ENCODE data around the gene RPS6KL1. TPM values are rescaled to one million over a fixed set of nuclear protein-coding genes. Genes with fewer than 3 reads are reported as not detected.

The RPS6KL1 gene
- total RNA-seq, 4 donors from 2014 or later: 4.2 to 12.7 (median 6.7) TPM

DNA sequence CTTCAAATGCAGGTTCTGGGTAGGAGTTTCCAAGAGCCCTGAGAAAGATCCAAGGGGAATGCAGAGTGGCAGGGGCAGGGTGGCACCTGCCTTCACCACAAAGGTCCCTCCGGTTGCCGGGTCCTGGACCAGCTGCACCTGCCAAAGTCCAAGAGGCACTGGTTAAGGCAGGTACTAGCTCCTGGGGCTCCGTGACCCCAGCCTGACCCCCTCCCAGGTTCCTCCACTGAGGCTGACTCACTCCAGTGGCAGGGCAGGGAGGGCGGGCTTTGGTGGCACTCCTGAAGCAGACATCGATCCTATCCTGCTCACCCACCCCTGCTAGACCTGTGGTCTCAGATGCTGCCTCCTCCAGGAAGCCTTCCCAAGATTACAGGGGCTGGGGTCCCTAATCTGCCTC lies 11.4 kb downstream of the RPS6KL1 start:
- Histone ChIP-seq H3K4me3 (no peak overlapping the region), H3K9me3 (no peaks in the 10 kb centered on the region), H3K27me3 (no peaks in the 10 kb centered on the region), H3K27ac (no peak overlapping the region), H3K4me1 (peaks cover 0 to 25% (median 3%) of the 10 kb centered on the region in 4 donors), H3K36me3 (no peaks in the 10 kb centered on the region)
- TF ChIP-seq POLR2A (IDR thresholded peaks at IDR 0.05): no peak
- no peak for DNase-seq

DNA sequence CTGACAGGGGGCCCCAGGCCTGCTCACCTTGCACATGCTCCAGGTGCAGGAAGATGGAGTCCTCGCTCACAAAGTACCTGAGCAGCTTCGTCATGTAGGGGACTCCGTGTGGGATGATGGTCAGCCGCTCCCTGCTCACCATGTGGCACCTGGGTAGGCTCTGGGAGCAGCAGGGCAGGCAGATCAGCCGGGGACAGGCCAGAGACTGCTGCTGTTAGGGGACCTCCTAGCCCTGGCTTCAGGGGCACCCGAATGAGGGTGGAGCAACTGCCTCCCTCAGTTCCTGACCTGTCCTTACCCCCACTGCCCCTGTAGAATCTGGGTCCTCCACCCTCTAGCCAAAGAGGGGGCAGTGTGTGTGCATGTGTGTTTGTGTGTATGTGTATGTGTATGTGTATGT lies 11.8 kb downstream of the RPS6KL1 start:
- Histone ChIP-seq H3K36me3 (no peaks in the 10 kb centered on the region), H3K27me3 (no peaks in the 10 kb centered on the region)
- TF ChIP-seq, protein P1, sequence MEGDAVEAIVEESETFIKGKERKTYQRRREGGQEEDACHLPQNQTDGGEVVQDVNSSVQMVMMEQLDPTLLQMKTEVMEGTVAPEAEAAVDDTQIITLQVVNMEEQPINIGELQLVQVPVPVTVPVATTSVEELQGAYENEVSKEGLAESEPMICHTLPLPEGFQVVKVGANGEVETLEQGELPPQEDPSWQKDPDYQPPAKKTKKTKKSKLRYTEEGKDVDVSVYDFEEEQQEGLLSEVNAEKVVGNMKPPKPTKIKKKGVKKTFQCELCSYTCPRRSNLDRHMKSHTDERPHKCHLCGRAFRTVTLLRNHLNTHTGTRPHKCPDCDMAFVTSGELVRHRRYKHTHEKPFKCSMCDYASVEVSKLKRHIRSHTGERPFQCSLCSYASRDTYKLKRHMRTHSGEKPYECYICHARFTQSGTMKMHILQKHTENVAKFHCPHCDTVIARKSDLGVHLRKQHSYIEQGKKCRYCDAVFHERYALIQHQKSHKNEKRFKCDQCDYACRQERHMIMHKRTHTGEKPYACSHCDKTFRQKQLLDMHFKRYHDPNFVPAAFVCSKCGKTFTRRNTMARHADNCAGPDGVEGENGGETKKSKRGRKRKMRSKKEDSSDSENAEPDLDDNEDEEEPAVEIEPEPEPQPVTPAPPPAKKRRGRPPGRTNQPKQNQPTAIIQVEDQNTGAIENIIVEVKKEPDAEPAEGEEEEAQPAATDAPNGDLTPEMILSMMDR (IDR thresholded peaks at IDR 0.05): no peak
- no peak for TF ChIP-seq POLR2A (IDR thresholded peaks at IDR 0.05)

DNA sequence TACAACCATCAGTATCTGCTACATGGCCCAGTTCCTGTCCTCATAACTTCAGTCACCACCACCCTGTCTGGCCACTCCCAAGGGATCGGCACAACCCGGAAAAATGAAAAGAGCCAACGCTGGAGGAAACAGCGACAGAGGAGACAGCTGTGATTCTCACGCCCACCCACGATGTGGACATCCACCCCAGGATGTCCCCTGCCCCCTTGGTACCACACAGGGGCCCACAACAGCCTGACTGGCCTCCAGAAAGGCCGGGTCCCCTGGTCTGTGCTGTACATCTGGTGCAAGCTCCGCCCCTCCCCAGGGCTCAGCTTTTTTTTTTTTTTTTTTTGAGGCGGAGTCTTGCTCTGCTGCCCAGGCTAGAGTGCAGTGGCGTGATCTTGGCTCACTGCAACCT lies 12.5 kb downstream of the RPS6KL1 start:
- Histone ChIP-seq H3K27me3 (no peaks in the 10 kb centered on the region), H3K4me3 (peak overlapping the region in 2 of 4 donors; percentile 3 to 28), H3K27ac (no peak overlapping the region), H3K4me1 (peaks cover 0 to 32% (median 3%) of the 10 kb centered on the region in 4 donors), H3K36me3 (peaks cover 0 to under 1% (median 0%) of the 10 kb centered on the region in 3 donors), H3K9me3 (no peaks in the 10 kb centered on the region)
- DNase-seq: peak in 1 of 3 donors; percentile 66
- TF ChIP-seq POLR2A (IDR thresholded peaks at IDR 0.05): no peak
- TF ChIP-seq, protein P1 (IDR thresholded peaks at IDR 0.05): no peak

More for the DNA sequence above, 11.8 kb downstream of the RPS6KL1 start:
- no peak overlapping the region for H3K4me3 ChIP-seq
- H3K9me3 ChIP-seq: no peaks in the 10 kb centered on the region
- no peak overlapping the region for H3K27ac ChIP-seq
- DNase-seq: no peak
- peaks cover 0 to 25% (median 3%) of the 10 kb centered on the region in 4 donors for H3K4me1 ChIP-seq

DNA sequence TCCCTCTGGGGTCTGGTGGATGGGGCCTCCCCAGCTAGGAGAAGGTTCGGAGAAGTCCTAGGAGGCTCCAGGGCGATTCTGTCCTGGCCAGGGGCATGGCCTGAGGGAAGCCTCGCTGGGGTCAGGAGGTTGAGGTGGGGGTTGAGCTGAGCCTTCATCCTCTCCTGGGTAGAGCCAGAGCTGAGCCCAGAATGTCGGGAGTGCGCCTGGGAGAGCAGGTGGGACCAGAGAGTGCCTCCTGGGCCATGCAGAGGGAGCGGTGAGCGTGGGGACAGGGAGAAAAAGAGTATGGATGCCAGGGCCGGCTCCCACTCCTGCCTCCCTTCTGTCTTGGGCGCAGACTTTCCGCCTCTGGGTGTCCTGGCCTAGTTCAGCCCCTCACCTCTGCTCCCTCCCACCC lies 13.1 kb downstream of the RPS6KL1 start:
- Histone ChIP-seq H3K9me3 (no peaks in the 10 kb centered on the region), H3K27me3 (no peaks in the 10 kb centered on the region), H3K4me1 (peaks cover 0 to 33% (median 3%) of the 10 kb centered on the region in 4 donors), H3K27ac (no peak overlapping the region), H3K4me3 (no peak overlapping the region), H3K36me3 (peaks cover 0 to 7% (median 0%) of the 10 kb centered on the region in 3 donors)
- DNase-seq: no peak
- no peak for TF ChIP-seq POLR2A (IDR thresholded peaks at IDR 0.05)
- TF ChIP-seq, protein P1 (IDR thresholded peaks at IDR 0.05): no peak

DNA sequence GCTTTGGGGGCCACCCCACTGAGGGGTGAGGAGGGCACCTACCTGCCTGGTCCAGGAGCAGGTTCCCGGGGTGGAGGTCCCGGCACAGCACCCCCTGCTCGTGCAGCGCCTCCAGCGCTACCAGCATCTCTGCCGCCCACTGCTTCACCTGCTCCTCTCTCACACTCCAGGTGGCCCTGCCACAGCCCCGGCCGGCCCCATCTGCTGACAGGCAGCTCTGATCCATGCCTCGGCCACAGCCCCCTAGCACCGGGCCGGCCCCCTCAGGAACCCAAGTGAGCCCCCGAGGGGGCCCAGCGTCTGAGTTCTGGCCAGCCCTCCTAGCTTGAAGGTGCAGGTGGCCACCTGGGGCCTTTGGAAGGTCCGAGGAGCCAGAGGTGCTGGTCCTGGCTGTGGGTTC lies 13.6 kb downstream of the RPS6KL1 start:
- Histone ChIP-seq H3K36me3 (peaks cover 0 to 10% (median 0%) of the 10 kb centered on the region in 3 donors), H3K4me3 (no peak overlapping the region), H3K27ac (no peak overlapping the region), H3K27me3 (no peaks in the 10 kb centered on the region), H3K9me3 (no peaks in the 10 kb centered on the region), H3K4me1 (peaks cover 0 to 33% (median 3%) of the 10 kb centered on the region in 4 donors)
- TF ChIP-seq, protein P1 (IDR thresholded peaks at IDR 0.05): no peak
- no peak for TF ChIP-seq POLR2A (IDR thresholded peaks at IDR 0.05)
- no peak for DNase-seq

DNA sequence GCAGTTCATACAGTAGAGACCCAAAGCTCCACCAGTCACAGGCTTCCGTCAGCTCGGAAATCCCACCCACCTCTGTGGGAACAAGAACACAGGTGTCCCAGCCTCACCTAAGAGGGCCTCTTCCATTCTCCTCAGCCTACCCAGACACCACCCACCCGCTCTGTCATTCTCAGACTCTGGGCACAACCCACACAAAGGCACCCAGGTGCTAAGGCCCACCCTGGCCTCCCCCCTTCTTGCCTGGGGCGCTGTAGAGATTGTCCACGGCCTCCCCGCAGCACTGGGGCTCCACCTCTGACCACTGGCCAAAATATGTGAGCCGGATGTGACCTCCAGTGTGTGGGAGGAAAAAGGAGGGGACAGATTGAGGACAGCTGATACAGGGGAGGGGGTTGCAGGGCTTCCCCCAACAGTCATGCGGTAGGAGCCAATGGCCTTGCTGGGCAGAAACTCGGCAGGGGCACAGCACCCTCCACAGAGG lies 14.2 kb downstream of the RPS6KL1 start:
- no peaks in the 10 kb centered on the region for H3K27me3 ChIP-seq
- H3K36me3 ChIP-seq: peaks cover 0 to 16% (median 0%) of the 10 kb centered on the region in 3 donors
- H3K9me3 ChIP-seq: no peaks in the 10 kb centered on the region
- DNase-seq: no peak
- no peak for TF ChIP-seq POLR2A (IDR thresholded peaks at IDR 0.05)
- TF ChIP-seq, protein P1 (IDR thresholded peaks at IDR 0.05): no peak
- peaks cover 0 to 33% (median 3%) of the 10 kb centered on the region in 4 donors for H3K4me1 ChIP-seq
- peak overlapping the region in 1 of 4 donors; percentile 10 for H3K27ac ChIP-seq
- H3K4me3 ChIP-seq: no peak overlapping the region

Measured in Peyer's patch (tissue), 4 donors.